IMR-90 (cell line): Measurements from ENCODE around the gene CYYR1.

ENCODE experiments used
- CEBPB ChIP-seq: IDR thresholded peaks from 2 replicates; pipeline ENCODE4 v1.6.1; 2012; ENCODE audit warnings: low read depth, low read length, improper control_type of control experiment
- FOS ChIP-seq: fragments of 150-350 bp; IDR thresholded peaks from 2 replicates; pipeline ENCODE4 v1.6.1; 2016; ENCODE audit warnings: low read depth, low read length
- MAFK ChIP-seq: IDR thresholded peaks from 2 replicates; pipeline ENCODE4 v1.6.1; 2012; ENCODE audit warnings: low read depth, low read length, improper control_type of control experiment
- MAZ ChIP-seq: IDR thresholded peaks from 2 replicates; pipeline ENCODE4 v1.6.1; 2012; ENCODE audit warnings: low read depth, mild to moderate bottlenecking, low read length, improper control_type of control experiment, moderate library complexity, borderline replicate concordance
- SMC3 ChIP-seq: fragments of 150-350 bp; IDR thresholded peaks from 2 replicates; pipeline ENCODE4 v1.6.1; 2016; ENCODE audit warnings: low read depth, mild to moderate bottlenecking, antibody characterized with exemption, low read length, moderate library complexity
- TF ChIP-seq, protein P1 (sequence below): conservative IDR thresholded peaks from 2 replicates; pipeline ENCODE4 v1.5.1; 2012; ENCODE audit warnings: mild to moderate bottlenecking, low read depth, low read length, improper control_type of control experiment
- TF ChIP-seq, protein P2 (sequence below): fragments of 150-350 bp; IDR thresholded peaks from 2 replicates; pipeline ENCODE4 v1.6.1; 2017; ENCODE audit warnings: mild to moderate bottlenecking, antibody characterized with exemption, low read length, low read depth

- TF ChIP-seq, protein P1, sequence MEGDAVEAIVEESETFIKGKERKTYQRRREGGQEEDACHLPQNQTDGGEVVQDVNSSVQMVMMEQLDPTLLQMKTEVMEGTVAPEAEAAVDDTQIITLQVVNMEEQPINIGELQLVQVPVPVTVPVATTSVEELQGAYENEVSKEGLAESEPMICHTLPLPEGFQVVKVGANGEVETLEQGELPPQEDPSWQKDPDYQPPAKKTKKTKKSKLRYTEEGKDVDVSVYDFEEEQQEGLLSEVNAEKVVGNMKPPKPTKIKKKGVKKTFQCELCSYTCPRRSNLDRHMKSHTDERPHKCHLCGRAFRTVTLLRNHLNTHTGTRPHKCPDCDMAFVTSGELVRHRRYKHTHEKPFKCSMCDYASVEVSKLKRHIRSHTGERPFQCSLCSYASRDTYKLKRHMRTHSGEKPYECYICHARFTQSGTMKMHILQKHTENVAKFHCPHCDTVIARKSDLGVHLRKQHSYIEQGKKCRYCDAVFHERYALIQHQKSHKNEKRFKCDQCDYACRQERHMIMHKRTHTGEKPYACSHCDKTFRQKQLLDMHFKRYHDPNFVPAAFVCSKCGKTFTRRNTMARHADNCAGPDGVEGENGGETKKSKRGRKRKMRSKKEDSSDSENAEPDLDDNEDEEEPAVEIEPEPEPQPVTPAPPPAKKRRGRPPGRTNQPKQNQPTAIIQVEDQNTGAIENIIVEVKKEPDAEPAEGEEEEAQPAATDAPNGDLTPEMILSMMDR = no peak
- TF ChIP-seq, protein P2, sequence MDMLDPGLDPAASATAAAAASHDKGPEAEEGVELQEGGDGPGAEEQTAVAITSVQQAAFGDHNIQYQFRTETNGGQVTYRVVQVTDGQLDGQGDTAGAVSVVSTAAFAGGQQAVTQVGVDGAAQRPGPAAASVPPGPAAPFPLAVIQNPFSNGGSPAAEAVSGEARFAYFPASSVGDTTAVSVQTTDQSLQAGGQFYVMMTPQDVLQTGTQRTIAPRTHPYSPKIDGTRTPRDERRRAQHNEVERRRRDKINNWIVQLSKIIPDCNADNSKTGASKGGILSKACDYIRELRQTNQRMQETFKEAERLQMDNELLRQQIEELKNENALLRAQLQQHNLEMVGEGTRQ = no peak
- no peak for TF ChIP-seq CEBPB
- no peak for TF ChIP-seq SMC3
- TF ChIP-seq FOS = no peak
- TF ChIP-seq MAZ = no peak
- TF ChIP-seq MAFK = no peak
Measured at GRCh38 chr21:26572702-26573381, at the start of gene CYYR1.
